GM12801 (cell line): ENCODE data around the gene HEATR5A.

Experiments used
- TF ChIP-seq, protein P1 (sequence below): IDR thresholded peaks from one replicate; pipeline ENCODE4 v1.5.1; 2011; ENCODE audit warnings: control low read depth; ENCODE audit not compliant: insufficient read length; ENCODE audit errors: extremely low read depth

The HEATR5A gene

GRCh38 chr14:31357279-31357678 lies 63.1 kb downstream of the HEATR5A start:
- TF ChIP-seq, protein P1, sequence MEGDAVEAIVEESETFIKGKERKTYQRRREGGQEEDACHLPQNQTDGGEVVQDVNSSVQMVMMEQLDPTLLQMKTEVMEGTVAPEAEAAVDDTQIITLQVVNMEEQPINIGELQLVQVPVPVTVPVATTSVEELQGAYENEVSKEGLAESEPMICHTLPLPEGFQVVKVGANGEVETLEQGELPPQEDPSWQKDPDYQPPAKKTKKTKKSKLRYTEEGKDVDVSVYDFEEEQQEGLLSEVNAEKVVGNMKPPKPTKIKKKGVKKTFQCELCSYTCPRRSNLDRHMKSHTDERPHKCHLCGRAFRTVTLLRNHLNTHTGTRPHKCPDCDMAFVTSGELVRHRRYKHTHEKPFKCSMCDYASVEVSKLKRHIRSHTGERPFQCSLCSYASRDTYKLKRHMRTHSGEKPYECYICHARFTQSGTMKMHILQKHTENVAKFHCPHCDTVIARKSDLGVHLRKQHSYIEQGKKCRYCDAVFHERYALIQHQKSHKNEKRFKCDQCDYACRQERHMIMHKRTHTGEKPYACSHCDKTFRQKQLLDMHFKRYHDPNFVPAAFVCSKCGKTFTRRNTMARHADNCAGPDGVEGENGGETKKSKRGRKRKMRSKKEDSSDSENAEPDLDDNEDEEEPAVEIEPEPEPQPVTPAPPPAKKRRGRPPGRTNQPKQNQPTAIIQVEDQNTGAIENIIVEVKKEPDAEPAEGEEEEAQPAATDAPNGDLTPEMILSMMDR, result no peak

DNA sequence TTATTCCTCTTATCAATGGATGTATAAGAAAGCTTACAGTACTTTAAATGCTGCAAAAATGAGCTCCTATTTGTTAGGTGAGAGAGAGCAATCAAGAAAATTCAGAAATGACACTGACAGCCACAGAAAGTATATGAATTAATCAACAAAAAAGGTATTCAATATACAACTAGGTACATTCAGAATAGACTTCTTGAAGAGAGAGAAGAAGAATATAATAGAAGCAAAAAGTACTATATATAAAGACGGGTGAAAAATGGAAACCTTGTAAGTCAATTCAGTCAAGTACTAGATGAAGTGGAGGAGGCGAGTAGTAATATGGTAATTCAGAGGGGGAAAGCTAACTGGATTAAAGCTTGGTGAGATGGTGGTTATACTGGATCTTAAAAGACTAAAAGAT lies 74.3 kb downstream of the HEATR5A start:
- TF ChIP-seq, protein P1, result no peak

GRCh38 chr14:31341280-31341679 lies 79.1 kb downstream of the HEATR5A start:
- TF ChIP-seq, protein P1, result no peak

GRCh38 chr14:31340297-31341063 lies 79.9 kb downstream of the HEATR5A start:
- TF ChIP-seq, protein P1, result no peak

DNA sequence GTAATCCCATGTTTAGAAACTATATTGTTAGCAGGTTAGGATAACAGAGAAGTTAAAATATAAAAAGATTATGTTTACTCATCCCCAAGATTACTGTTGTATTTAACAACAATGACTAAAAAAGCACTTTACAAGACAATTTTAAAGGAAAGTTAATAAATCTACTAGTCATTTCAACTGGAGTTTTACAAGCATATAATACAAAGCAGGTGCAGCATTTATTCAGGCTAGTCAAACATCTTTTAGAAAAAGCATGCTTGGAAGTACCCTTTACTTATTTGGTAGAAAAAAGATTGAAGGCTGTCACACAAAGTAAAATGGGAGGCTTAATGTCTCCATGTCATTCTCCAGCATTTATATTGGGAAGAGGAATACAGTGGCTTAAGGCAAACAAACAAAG lies 80.6 kb downstream of the HEATR5A start:
- TF ChIP-seq, protein P1, result no peak

DNA sequence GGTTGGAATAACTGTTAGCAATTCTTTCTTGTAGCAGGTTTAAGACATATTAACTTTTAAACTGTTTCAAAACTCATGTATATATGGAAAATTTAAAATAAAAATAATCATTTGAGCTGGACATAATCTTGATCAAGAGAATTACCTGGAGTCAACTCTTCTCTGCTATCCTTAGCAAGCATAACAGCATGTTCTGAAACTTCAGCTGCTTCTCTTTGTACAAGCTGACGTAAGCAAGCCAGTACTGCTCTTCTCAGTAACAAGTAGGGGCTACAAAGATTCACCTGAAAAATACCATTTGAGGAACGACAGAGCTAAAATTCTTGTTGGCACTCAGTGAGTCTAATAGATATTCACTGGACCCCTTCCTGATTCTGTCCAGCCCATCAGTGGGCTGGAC lies 83.0 kb downstream of the HEATR5A start:
- TF ChIP-seq, protein P1, result no peak

- TF ChIP-seq, protein P1, result no peak
Observed at GRCh38 chr14:31336646-31337045, 83.7 kb downstream of the HEATR5A start.
